ENCODE data around the gene ERVMER34-1.

Gene ERVMER34-1

GRCh38 chr4:52750819-52751486 lies at the start of gene ERVMER34-1:
Gene ERVMER34-1 (minus strand): TSS chr4:52751425. CDS start chr4:52745520, 5,905 bp downstream.
- no peak for DNase-seq

- no peak for DNase-seq
These were observed 48.6 kb upstream of the ERVMER34-1 start for GRCh38 chr4:52799813-52800212.

GRCh38 chr4:52795533-52795932 lies 44.3 kb upstream of the ERVMER34-1 start:
- no peak for DNase-seq

- no peak for DNase-seq
These were observed 40.7 kb upstream of the ERVMER34-1 start for GRCh38 chr4:52791936-52792335.

- DNase-seq, result no peak
These were observed 38.5 kb upstream of the ERVMER34-1 start for GRCh38 chr4:52789774-52790173.

GRCh38 chr4:52788806-52789205 lies 37.6 kb upstream of the ERVMER34-1 start:
- DNase-seq, result no peak

GRCh38 chr4:52783069-52783468 lies 31.8 kb upstream of the ERVMER34-1 start:
- DNase-seq, result no peak

- no peak for DNase-seq
These were observed 29.6 kb upstream of the ERVMER34-1 start for GRCh38 chr4:52780617-52781354.

- no peak for DNase-seq
These were observed 29.0 kb upstream of the ERVMER34-1 start for GRCh38 chr4:52780206-52780605.

- DNase-seq, result no peak
These were observed 9.0 kb upstream of the ERVMER34-1 start for GRCh38 chr4:52760256-52760655.

- DNase-seq, result no peak
These were observed 4.2 kb upstream of the ERVMER34-1 start for GRCh38 chr4:52755426-52755825.

GRCh38 chr4:52752936-52753335 lies 1.7 kb upstream of the ERVMER34-1 start:
- DNase-seq, result no peak

GRCh38 chr4:52751487-52751911 lies 274 bp upstream of the ERVMER34-1 start:
- DNase-seq, result no peak

GRCh38 chr4:52750213-52750612 lies 1.0 kb downstream of the ERVMER34-1 start:
- DNase-seq, result no peak

GRCh38 chr4:52748432-52748831 lies 2.8 kb downstream of the ERVMER34-1 start:
- DNase-seq, result no peak

- no peak for DNase-seq
These were observed 6.6 kb downstream of the ERVMER34-1 start for GRCh38 chr4:52744588-52744987.

GRCh38 chr4:52743444-52744019 lies 7.7 kb downstream of the ERVMER34-1 start:
- DNase-seq, result no peak

- DNase-seq, result no peak
These were observed 21.6 kb downstream of the ERVMER34-1 start for GRCh38 chr4:52729586-52729985.

- no peak for DNase-seq
These were observed 22.5 kb downstream of the ERVMER34-1 start for GRCh38 chr4:52728691-52729240.

- DNase-seq, result no peak
These were observed 24.2 kb downstream of the ERVMER34-1 start for GRCh38 chr4:52726826-52727580.

- DNase-seq, result peak; percentile 86
These were observed 29.0 kb downstream of the ERVMER34-1 start for GRCh38 chr4:52721968-52722815.

GRCh38 chr4:52718123-52718522 lies 33.1 kb downstream of the ERVMER34-1 start:
- DNase-seq, result no peak
